C4-2B (cell line): ENCODE data around the gene CRYGN.

Experiments
- H3K27ac ChIP-seq: fragments of 450-650 bp; 2 replicates; pipeline ENCODE4 v1.5.1; 2017
- CTCF ChIP-seq: fragments of 450-650 bp; conservative IDR thresholded peaks from 2 replicates; pipeline ENCODE4 v1.5.1; 2017; ENCODE audit warnings: mild to moderate bottlenecking
- ZFX ChIP-seq: fragments of 450-650 bp; IDR thresholded peaks from 2 replicates; pipeline ENCODE4 v1.6.1; 2017

Gene CRYGN

GRCh38 chr7:151391358-151391730, 48.6 kb downstream of the CRYGN start:
- TF ChIP-seq CTCF (no peak), ZFX (no peak)

GRCh38 chr7:151390598-151391357, 49.2 kb downstream of the CRYGN start:
- TF ChIP-seq CTCF (no peak), ZFX (no peak)
- H3K27ac ChIP-seq = no peak overlapping the region

More at GRCh38 chr7:151391358-151391730, 48.6 kb downstream of the CRYGN start:
- H3K27ac ChIP-seq = no peak overlapping the region

- H3K27ac ChIP-seq = no peak overlapping the region
- TF ChIP-seq ZFX (no peak), CTCF (no peak)
Observed at GRCh38 chr7:151389768-151390597, 50.0 kb downstream of the CRYGN start.

- TF ChIP-seq ZFX (no peak), CTCF (no peak)
- H3K27ac ChIP-seq = no peak overlapping the region
Observed at GRCh38 chr7:151389096-151389767, 50.7 kb downstream of the CRYGN start.

- TF ChIP-seq CTCF = no peak
- no peak for TF ChIP-seq ZFX
- no peak overlapping the region for H3K27ac ChIP-seq
Observed at GRCh38 chr7:151388430-151388829, 51.5 kb downstream of the CRYGN start.

GRCh38 chr7:151388007-151388297, 52.0 kb downstream of the CRYGN start:
- TF ChIP-seq CTCF = no peak
- no peak for TF ChIP-seq ZFX

More at GRCh38 chr7:151388007-151388297, 52.0 kb downstream of the CRYGN start:
- no peak overlapping the region for H3K27ac ChIP-seq
